Activated CD4-positive, alpha-beta T cell treated with anti-CD3 and anti-CD28 coated beads for 1 hour (primary cell): Measurements from ENCODE around the gene MEF2C.
"Not testable (repeated sequence)": the region's sequence is repeated elsewhere in the genome, so short reads cannot be mapped to it uniquely, and the experiment has no call there.

Experiments
- DNase-seq: peaks from one replicate; pipeline ENCODE4 v3.0.0-alpha.2; 2020

The MEF2C gene

DNA sequence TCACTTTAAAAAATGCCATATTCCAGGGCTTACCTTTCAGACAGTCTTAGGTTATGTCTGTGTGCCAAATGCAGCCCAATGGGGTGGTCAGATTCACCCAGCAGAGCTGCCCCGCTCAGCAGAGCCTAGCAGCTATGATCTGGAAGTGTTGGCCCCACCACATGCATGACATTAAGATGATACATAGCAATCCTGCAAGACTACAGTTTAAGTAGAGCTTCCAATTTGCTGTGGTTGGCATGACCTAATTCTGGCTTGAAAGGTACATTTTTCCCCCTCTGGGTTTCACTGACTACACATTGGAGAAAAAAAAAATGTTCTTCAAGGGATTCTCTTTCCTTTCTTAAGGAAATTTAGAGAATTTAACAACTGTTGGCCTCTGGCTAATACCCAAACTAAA, 22.5 kb downstream of the MEF2C start:
- no peak for DNase-seq

DNA sequence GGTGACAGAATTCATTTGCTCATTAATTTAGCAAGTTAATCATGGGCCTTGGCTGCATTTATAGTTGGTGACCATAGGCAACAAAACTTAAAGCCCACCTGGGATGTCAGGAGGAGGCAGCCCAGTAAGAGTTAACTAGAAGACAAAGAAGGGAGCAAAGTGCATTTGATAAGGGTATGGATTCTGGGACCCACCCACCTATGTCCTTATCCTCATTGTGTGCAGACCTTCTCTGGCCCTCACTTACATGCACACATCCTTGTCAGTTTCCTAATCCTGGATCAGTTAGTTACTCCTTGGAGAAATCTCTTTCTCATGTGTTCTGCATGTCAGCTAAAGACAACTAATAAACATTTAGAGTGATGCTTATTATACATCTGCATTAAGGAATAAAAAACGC, 24.6 kb downstream of the MEF2C start:
- DNase-seq = no peak

DNA sequence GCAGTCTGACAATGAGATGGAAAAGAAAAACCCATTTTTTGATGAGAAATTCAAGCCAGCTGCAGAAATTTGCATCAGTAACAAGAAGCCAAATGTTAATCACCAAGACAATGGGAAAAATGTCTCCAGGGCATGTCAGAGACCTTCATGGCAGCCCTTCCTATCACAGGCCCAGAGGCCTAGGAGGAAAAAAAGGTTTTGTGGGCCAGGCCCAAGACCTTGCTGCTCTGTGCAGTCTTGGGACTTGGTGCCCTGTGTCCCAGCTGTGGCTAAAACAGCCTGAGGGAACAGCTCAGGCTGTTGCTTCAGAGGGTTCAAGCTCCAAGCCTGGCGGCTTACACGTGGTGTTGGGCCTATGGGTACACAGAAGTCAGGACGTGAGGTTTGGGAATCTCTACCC, 26.6 kb downstream of the MEF2C start:
- not testable (repeated sequence) for DNase-seq

- DNase-seq = no peak
Observed at GRCh38 chr5:88854769-88855168, 28.2 kb downstream of the MEF2C start.

DNA sequence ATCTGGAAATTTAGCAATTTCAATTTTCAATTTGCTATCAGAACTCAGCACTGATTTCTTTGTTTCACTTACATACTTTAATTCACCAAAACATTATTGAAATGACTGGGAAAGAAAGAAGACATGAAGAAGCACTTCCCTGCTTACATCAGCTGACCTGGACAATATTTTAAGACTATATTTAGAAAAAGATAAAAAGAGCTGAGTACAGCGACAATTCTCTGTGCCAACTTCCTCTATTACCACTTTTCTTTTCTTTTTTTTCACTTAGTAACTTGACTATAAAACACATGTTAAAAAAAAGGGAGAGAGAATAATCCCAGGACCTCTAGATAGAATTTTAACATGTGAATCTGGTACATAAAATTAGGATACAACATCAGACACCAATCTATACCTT, 35.6 kb downstream of the MEF2C start:
- no peak for DNase-seq

GRCh38 chr5:88846434-88846833, 36.5 kb downstream of the MEF2C start:
- DNase-seq = no peak

- no peak for DNase-seq
Observed at GRCh38 chr5:88845081-88845697, 37.8 kb downstream of the MEF2C start.

GRCh38 chr5:88842784-88843183, 40.2 kb downstream of the MEF2C start:
- DNase-seq = no peak

DNA sequence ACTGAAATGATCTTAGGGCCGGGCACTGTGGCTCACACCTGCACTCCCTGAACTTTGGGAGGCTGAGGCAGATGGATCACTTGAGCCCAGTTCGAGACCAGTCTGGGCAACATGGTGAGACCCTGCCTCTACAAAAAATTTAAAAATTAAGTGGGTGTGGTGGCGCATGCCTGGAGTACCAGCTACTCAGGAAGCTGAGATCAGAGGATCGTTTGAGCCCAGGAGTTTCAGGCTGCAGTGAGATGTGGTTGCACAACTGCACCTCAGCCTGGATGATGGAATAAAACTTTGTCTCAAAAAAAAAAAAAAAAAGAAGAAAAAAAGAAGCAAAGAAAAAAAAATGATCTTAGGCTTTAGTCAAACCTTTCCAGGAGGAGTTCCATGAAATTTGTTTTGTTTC, 41.8 kb downstream of the MEF2C start:
- no peak for DNase-seq

DNA sequence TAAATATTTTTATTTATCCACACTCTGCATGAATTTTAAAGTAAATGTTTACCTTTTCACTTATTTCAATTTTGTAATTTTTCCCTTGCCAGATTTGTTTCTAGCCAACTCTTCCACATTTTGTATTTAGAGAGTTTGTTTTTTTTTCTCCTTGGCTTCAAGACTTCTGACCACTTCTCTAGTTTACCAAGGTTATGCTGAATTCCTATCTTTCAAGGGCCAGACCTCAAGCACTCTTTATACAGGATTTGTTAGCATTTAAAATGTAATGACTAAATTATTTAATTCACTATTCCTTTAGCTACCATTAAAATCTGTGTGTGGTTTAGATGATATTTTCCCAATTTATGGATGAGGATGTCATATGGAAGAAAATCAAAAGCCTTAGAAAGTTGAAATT, 42.5 kb downstream of the MEF2C start:
- no peak for DNase-seq

- no peak for DNase-seq
Observed at GRCh38 chr5:88839238-88839637, 43.7 kb downstream of the MEF2C start.

- DNase-seq = no peak
Observed at GRCh38 chr5:88838500-88838899, 44.5 kb downstream of the MEF2C start.

GRCh38 chr5:88837817-88838216, 45.2 kb downstream of the MEF2C start:
- no peak for DNase-seq

- DNase-seq = no peak
Observed at GRCh38 chr5:88837222-88837621, 45.8 kb downstream of the MEF2C start.

- DNase-seq = no peak
Observed at GRCh38 chr5:88836195-88836838, 46.7 kb downstream of the MEF2C start.

DNA sequence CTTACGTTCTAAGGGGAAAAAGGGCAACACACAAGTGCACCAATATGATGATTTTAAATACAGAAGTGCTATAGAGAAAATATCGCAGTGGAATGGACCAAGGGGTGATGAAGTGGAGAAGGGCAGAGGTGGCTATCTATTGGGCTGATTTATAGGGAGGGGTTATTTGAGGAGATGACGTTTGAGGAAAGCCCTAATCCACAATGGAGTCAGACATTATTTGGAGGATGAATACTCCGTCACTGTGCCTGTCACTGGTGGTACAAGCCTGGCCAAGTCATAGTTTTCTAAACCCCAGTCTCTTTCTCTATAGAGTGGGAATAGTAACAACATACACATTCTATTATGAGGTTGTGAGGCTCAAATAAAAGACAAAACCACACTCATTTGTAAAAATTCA, 48.5 kb downstream of the MEF2C start:
- DNase-seq = no peak

DNA sequence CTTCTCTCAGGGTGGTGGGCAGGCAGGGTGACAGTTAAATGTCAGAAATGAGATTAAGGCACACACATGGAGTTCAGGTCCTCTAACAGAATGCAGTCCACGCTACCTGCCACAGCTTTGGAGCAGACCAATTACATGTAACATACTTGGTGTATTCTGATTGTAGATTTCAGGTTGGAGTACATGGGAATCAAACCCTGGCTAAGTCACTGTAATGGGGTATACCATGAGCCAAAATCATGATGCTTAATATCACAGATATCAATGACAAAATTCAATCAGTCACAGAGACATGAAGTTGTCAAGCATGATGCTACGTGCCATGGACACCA, 48.9 kb downstream of the MEF2C start:
- DNase-seq = no peak

DNA sequence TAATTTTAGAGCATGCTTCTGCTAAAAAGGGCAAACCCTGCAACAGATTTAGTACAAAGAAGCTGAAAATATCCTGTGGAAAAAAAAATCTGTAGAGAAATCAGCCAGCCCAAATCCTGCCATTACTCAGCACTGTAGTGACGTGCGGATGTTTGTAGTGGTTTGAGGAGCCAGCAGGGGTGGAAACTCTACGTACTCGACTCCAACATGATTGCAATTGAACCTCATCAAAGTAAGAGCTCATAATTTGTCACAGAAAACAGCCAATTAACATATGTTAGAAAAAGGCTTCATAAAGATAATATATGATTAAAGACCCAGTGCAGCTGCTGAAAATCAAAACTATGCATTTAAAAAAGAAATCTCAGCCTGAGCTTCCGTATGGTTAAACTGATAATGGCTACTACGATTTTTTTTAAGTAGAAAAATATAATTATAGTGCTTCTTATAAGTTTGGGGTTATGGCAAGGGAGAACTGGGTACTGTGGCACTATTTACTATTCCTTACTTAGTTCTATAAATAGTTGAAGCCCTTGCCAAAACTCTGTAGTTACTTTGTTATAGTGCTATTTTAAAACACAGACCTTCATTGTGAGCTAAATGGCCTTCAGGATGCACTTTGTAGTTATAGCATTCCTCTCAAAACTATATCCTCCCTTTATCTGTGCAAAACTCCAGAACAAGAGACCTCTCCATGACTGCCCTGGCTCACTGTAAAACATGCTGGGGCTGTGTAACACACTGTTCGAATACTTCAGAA, 49.4 kb downstream of the MEF2C start:
- DNase-seq = no peak

GRCh38 chr5:88831816-88832215, 51.2 kb downstream of the MEF2C start:
- no peak for DNase-seq

GRCh38 chr5:88830567-88830966, 52.4 kb downstream of the MEF2C start:
- DNase-seq = no peak

DNA sequence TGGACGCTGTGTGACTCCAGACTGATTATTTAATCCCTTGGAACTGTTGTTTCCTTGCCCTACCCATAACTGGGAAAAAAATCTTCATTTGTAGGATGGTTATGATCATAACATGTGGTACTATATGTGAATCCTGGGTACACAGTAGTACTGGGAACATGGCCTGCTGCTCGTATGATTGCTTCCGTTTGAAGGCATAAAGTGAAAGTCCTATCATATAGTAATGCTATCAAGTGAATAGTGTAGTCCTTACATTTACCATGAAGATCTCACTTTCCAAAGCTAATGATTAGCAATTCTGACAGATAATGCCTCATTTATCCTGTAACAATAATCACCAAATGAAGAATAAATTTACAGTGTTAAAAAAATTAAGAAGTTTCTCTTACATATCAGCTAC, 53.2 kb downstream of the MEF2C start:
- DNase-seq = no peak

GRCh38 chr5:88829054-88829453, 53.9 kb downstream of the MEF2C start:
- DNase-seq = no peak

DNA sequence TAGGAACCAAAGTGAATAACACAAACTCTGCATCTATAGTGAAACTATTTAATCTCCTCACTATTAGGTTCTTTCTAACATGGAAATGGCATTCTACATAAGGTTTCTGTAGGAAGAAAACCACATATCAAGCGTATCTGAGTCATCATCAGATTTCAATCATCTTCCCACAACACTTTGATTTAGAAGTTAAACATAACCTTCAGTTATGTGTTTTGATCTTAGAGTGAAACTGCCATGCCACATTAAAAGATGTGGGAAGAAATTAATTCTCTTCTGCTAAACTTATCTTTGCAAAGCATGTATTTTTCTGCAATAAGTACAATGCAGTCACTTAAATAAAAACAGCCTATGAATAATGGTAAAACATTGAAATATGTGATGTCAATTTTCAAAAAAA, 55.0 kb downstream of the MEF2C start:
- no peak for DNase-seq
